ENCODE measurements around the gene KIF13A.
"Not testable (repeated sequence)": the region's sequence is repeated elsewhere in the genome, so short reads cannot be mapped to it uniquely, and the experiment has no call there.

KIF13A gene

DNA sequence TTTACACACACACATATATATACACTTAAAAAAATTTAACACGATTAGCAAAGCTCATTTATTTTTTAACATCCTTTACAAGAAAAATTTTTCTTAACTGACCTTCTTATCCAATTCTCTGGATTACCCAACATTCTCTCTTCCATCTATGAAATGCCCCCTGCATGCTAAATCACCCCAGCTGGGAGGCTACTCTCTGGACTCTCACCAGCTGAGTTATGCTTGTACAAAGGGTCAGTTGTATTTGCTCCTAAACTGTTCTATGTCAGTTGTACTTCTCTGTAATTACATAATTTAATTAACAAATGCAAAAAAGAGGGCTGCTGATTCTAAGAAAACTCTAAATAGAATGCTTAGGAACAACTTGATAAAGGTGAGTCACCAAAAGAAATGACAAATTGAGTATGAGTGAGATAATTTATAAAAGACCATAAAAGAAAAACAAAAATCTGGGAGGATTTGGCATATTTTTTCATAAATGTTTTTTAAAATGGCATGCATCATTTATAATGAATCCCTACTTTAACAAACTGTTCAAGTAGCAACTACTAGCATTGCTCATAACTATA lies 120.5 kb downstream of the KIF13A start:
- Histone ChIP-seq H3K36me3 (ENCODE audit: insufficient read depth, low read length) (no peaks in the 10 kb centered on the region), H3K4me3 (ENCODE audit: low read length) (no peak overlapping the region), H3K9ac (ENCODE audit: low read depth, low read length) (no peak overlapping the region), H3K27ac (ENCODE audit: low read depth, low read length) (no peak overlapping the region), H3K9me3 (ENCODE audit: insufficient read depth, low read depth, low read length) (no peaks in the 10 kb centered on the region), H3K4me1 (ENCODE audit: insufficient read depth, low read length) (0 out of 2 replicates have a peak, but pooled peaks cover 4% of the 10 kb centered on the region), H3K27me3 (ENCODE audit: insufficient read depth, low read length) (no peaks in the 10 kb centered on the region)
- WGBS: 98% methylated on average over 1 of the region's 1 CpG

DNA sequence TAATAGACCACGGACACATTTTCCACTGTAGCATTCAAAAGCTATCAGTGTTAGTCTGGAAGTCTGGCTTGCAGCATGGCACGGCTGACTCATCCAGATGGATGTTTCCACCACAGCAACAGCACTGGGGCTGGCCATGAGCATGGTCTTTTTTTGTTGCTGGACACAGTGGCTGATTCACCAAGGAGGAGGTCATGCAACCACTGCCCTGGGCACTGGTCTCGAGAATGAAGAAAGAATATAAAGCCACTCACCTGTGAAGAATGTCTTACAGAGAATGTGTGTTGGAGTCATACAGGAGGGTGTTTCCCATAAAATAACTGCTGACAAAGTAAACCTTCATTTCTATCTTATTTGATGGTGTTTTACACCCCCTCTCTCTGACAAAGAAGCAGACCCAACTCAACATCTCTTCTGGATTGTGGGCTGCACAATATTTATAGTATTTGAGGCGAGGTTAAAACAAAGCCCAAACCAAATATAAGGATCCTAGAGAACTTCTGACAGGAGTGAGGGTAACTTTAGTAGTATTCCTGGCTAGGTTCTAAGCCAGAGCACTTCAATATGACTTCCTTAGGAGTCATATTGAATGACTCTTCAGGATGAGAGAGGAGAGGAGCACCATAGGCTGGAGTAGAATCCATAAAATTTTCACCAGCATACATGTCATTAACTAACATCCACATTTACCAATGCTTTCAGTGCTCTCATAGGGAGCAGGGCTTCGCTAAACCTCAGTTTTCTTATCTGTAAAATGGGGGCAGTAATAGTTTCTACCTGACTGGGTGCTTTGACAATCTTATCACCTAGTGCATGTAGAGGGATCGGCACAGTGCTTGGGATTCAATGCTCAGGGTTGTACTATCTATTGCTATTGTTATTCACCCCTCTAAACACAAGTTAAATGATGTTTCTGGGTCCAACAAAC lies 121.4 kb downstream of the KIF13A start:
- no peak overlapping the region for H3K9ac ChIP-seq (ENCODE audit: low read depth, low read length)
- H3K36me3 ChIP-seq (ENCODE audit: insufficient read depth, low read length): no peaks in the 10 kb centered on the region
- H3K27ac ChIP-seq (ENCODE audit: low read depth, low read length): no peak overlapping the region
- 0 out of 2 replicates have a peak, but pooled peaks cover 4% of the 10 kb centered on the region for H3K4me1 ChIP-seq (ENCODE audit: insufficient read depth, low read length)
- 96% methylated on average over 5 of the region's 6 CpGs for WGBS
- no peak overlapping the region for H3K4me3 ChIP-seq (ENCODE audit: low read length)
- no peaks in the 10 kb centered on the region for H3K27me3 ChIP-seq (ENCODE audit: insufficient read depth, low read length)
- no peaks in the 10 kb centered on the region for H3K9me3 ChIP-seq (ENCODE audit: insufficient read depth, low read depth, low read length)

DNA sequence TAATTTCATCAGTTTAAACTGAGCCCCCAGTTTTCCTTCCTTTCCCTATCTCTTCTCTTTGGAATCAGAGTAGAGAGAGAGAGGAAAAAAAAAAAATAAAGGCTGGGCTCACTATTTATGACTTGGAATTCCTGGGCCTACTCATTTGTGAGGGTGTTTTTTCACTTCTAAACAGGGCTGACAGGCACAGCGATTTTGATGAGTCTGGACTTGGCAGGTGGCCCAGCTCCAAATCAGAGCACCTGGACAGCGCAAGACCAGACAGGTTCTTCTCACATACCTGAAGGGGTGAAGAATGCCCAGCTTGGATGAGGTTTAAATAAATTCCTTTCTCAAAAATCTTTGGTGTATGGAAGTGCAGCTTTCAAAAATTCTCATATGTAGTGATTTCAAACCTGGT lies 122.2 kb downstream of the KIF13A start:
- H3K4me1 ChIP-seq (ENCODE audit: insufficient read depth, low read length): 0 out of 2 replicates have a peak, but pooled peaks cover 4% of the 10 kb centered on the region
- 90% methylated on average over 2 of the region's 2 CpGs for WGBS
- H3K27ac ChIP-seq (ENCODE audit: low read depth, low read length): no peak overlapping the region
- no peak overlapping the region for H3K4me3 ChIP-seq (ENCODE audit: low read length)
- no peaks in the 10 kb centered on the region for H3K27me3 ChIP-seq (ENCODE audit: insufficient read depth, low read length)
- H3K9ac ChIP-seq (ENCODE audit: low read depth, low read length): no peak overlapping the region
- H3K9me3 ChIP-seq (ENCODE audit: insufficient read depth, low read depth, low read length): no peaks in the 10 kb centered on the region
- no peaks in the 10 kb centered on the region for H3K36me3 ChIP-seq (ENCODE audit: insufficient read depth, low read length)

DNA sequence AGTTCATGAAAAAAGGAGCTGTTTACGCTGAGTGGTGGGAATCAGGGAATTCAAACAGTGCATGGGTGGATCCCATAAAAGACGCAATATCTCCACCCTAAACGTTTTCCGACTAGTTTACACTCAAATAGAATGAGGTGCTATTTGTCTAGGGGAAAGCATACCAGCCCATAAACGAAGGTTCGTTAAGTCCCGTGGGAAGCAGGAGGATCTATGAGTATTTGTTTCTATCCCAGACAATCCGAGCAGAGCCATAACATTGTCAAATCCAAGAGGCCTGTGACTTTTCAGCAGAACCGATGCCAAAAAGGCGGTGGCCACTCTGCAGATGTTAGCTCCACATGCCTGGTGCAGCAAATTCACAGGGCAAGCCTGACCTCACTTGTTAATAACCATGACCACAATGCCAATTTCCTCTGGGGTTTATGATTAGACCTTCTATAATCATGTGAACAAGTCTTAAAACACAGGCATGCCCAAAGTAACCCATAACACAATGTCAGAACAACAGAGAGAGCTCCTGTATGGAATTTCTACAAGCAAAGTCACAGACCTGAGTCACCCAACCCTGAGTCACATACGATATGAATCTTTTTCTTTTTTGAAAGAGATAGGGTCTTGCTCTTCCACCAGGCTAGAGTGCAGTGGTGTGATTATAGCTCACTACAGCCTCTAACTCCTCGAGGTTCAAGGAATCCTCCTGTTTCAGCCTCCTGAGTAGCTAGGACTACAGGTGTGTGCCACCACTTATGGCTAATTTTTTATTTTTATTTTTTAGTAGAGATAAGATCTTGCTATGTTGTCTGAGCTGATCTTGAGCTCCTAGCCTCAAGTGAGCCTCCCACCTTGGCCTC lies 123.3 kb downstream of the KIF13A start:
- no peak overlapping the region for H3K9ac ChIP-seq (ENCODE audit: low read depth, low read length)
- H3K27me3 ChIP-seq (ENCODE audit: insufficient read depth, low read length): no peaks in the 10 kb centered on the region
- no peak overlapping the region for H3K4me3 ChIP-seq (ENCODE audit: low read length)
- no peaks in the 10 kb centered on the region for H3K9me3 ChIP-seq (ENCODE audit: insufficient read depth, low read depth, low read length)
- no peak overlapping the region for H3K27ac ChIP-seq (ENCODE audit: low read depth, low read length)
- no peaks in the 10 kb centered on the region for H3K36me3 ChIP-seq (ENCODE audit: insufficient read depth, low read length)
- H3K4me1 ChIP-seq (ENCODE audit: insufficient read depth, low read length): 0 out of 2 replicates have a peak, but pooled peaks cover 1% of the 10 kb centered on the region
- WGBS: 96% methylated on average over 12 of the region's 12 CpGs

DNA sequence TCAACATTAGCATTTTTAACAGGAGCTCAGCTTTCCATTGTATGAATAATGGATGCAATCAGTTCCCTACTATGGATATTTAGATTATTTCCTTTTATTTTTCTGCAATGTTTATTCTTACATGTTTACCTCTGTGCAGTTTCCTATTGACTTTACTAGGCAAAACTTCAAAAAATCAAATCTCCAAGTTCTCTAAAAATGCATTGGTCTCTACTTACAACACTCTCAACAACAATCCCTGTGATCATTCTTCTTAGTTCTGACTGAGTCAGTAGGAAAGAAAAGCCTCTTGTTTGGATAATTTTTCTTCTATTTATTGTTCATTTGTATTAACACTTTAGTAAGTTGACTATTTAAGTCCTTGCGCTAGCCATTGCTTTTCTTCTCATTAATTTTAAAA lies 126.1 kb downstream of the KIF13A start:
- Histone ChIP-seq H3K27me3 (ENCODE audit: insufficient read depth, low read length) (no peaks in the 10 kb centered on the region), H3K36me3 (ENCODE audit: insufficient read depth, low read length) (no peaks in the 10 kb centered on the region), H3K27ac (ENCODE audit: low read depth, low read length) (no peak overlapping the region), H3K9me3 (ENCODE audit: insufficient read depth, low read depth, low read length) (no peaks in the 10 kb centered on the region), H3K4me3 (ENCODE audit: low read length) (no peak overlapping the region), H3K9ac (ENCODE audit: low read depth, low read length) (no peak overlapping the region), H3K4me1 (ENCODE audit: insufficient read depth, low read length) (no peaks in the 10 kb centered on the region)
- WGBS: no CpG with 5 or more reads among the region's 1 CpG

DNA sequence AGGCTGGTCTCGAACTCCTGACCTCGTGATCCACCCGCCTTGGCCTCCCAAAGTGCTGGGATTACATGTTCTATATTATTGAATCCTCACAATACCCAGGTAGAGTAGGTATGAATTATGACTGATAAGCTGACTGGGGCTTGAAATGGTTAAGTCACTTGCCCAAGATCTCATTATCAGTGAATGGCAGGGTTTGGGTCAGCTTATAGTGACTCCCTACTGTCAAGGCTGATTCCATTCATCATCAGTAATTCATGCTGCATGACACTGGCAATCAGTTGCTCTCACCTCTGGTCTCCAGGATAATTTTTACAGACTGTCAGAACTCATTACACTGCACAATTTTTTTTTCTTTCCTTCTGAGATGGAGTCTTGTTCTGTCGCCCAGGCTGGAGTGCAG lies 127.6 kb downstream of the KIF13A start:
- no peaks in the 10 kb centered on the region for H3K27me3 ChIP-seq (ENCODE audit: insufficient read depth, low read length)
- no peaks in the 10 kb centered on the region for H3K9me3 ChIP-seq (ENCODE audit: insufficient read depth, low read depth, low read length)
- H3K36me3 ChIP-seq (ENCODE audit: insufficient read depth, low read length): peaks cover 5% of the 10 kb centered on the region
- no peak overlapping the region for H3K27ac ChIP-seq (ENCODE audit: low read depth, low read length)
- WGBS: 97% methylated on average over 4 of the region's 4 CpGs
- H3K4me1 ChIP-seq (ENCODE audit: insufficient read depth, low read length): no peaks in the 10 kb centered on the region
- no peak overlapping the region for H3K9ac ChIP-seq (ENCODE audit: low read depth, low read length)
- H3K4me3 ChIP-seq (ENCODE audit: low read length): no peak overlapping the region

DNA sequence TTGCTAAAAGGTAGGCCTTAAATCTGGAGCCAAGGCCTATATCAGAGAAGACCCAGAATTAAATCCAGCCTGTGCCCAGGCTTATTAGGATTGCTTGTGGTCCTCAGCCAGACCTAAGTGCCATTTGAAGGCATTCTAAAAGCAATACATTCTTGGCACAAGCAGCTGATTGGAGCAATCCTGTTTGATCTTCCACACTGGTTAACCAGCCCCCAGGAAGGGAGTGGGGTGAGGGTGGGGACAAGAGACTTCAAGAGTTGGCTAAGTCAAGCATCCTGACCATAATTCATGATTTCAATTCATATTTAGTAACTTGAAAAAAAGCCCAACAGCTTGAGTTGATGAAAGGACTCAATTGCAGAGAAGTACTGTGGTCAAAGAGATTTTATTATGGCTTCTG lies 128.9 kb downstream of the KIF13A start:
- H3K4me3 ChIP-seq (ENCODE audit: low read length): no peak overlapping the region
- H3K9ac ChIP-seq (ENCODE audit: low read depth, low read length): no peak overlapping the region
- H3K27ac ChIP-seq (ENCODE audit: low read depth, low read length): no peak overlapping the region
- no peaks in the 10 kb centered on the region for H3K9me3 ChIP-seq (ENCODE audit: insufficient read depth, low read depth, low read length)
- no peaks in the 10 kb centered on the region for H3K27me3 ChIP-seq (ENCODE audit: insufficient read depth, low read length)
- H3K4me1 ChIP-seq (ENCODE audit: insufficient read depth, low read length): no peaks in the 10 kb centered on the region
- H3K36me3 ChIP-seq (ENCODE audit: insufficient read depth, low read length): peaks cover 5% of the 10 kb centered on the region

DNA sequence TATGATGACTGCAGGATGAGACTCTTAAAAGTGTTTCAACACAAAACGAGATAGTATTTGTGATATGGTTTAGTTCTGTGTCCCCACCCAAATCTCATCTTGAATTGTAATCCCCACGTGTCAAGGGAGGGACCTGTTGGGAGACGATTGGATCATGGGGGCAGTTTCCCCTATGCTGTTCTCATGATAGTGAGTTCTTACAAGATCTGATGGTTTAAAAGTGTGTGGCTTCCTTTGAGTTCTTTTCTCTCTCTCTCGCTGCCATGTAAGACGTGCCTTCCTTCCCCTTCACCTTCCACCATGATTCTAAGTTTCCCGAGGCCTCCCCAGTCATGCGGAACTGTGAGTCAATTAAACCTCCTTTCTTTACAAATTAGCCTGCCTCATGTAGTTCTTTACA lies 130.2 kb downstream of the KIF13A start:
- not testable (repeated sequence) for H3K9ac ChIP-seq (ENCODE audit: low read depth, low read length); H3K9me3 ChIP-seq (ENCODE audit: insufficient read depth, low read depth, low read length); H3K4me3 ChIP-seq (ENCODE audit: low read length); H3K4me1 ChIP-seq (ENCODE audit: insufficient read depth, low read length); H3K27me3 ChIP-seq (ENCODE audit: insufficient read depth, low read length); H3K36me3 ChIP-seq (ENCODE audit: insufficient read depth, low read length); H3K27ac ChIP-seq (ENCODE audit: low read depth, low read length)
- 90% methylated on average over 7 of the region's 7 CpGs for WGBS

DNA sequence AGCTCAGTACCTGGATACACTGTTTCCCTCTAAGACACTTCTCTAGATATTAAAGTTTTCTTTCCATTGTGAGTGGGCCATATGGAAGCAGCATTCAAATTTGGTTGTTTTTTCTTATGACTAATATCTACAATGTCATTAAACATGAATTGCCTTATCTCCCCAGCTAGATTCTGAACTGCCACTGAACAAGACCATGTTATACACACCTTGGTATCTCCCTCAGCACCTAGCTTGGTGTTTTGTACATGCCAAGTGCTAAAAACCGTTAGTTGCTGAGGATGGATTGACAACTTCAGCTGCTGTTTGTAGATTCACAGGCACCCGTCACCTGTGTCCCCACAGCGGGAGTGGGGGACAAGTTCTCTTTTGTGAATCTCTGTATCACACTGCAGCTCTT lies 131.1 kb downstream of the KIF13A start:
- Histone ChIP-seq H3K27ac (ENCODE audit: low read depth, low read length) (no peak overlapping the region), H3K4me3 (ENCODE audit: low read length) (no peak overlapping the region), H3K9me3 (ENCODE audit: insufficient read depth, low read depth, low read length) (no peaks in the 10 kb centered on the region), H3K4me1 (ENCODE audit: insufficient read depth, low read length) (no peaks in the 10 kb centered on the region), H3K27me3 (ENCODE audit: insufficient read depth, low read length) (no peaks in the 10 kb centered on the region), H3K9ac (ENCODE audit: low read depth, low read length) (no peak overlapping the region), H3K36me3 (ENCODE audit: insufficient read depth, low read length) (peaks cover 10% of the 10 kb centered on the region)
- WGBS: 95% methylated on average over 3 of the region's 3 CpGs

DNA sequence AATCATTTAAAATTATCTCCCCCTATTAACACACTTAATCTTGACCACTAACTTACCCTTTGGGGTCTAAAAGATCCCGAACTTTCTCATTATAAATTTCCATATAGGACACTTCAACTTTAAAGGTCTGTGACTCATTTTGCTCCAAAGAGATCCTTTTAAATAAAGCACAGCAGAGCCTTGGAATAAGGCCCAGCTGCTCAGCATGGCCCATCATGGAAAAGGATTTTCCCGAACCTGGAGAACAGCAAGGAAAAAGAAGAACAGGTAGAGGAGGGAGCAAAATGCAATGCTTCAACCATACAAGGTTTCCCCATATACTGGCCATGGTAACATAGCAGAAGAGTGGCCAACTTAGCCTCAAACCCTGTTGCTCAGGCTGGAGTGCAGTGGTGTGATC lies 132.1 kb downstream of the KIF13A start:
- peaks cover 12% of the 10 kb centered on the region for H3K36me3 ChIP-seq (ENCODE audit: insufficient read depth, low read length)
- H3K4me1 ChIP-seq (ENCODE audit: insufficient read depth, low read length): no peaks in the 10 kb centered on the region

DNA sequence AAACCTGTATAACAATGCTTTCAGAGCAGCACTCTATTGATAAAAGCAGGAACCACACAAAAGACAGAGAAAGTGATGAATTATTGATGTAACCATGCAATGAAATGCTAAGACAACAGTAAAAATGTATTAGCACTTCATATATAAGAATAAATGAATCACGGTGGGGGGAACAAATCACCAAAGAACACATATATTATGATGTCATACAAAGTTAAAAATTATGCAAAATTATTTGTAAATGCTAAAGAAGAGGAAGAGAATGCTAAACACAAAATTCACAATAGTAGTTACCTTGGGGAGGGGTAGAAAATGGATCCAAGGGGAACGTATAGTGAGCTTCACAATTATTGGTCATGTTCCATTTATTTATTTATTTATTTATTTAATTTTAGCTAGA lies 133.9 kb downstream of the KIF13A start:
- no peaks in the 10 kb centered on the region for H3K4me1 ChIP-seq (ENCODE audit: insufficient read depth, low read length)
- no peaks in the 10 kb centered on the region for H3K9me3 ChIP-seq (ENCODE audit: insufficient read depth, low read depth, low read length)
- H3K27ac ChIP-seq (ENCODE audit: low read depth, low read length): no peak overlapping the region
- H3K4me3 ChIP-seq (ENCODE audit: low read length): no peak overlapping the region
- no CpG with 5 or more reads among the region's 2 CpGs for WGBS
- H3K27me3 ChIP-seq (ENCODE audit: insufficient read depth, low read length): no peaks in the 10 kb centered on the region
- H3K9ac ChIP-seq (ENCODE audit: low read depth, low read length): no peak overlapping the region
- H3K36me3 ChIP-seq (ENCODE audit: insufficient read depth, low read length): peaks cover 30% of the 10 kb centered on the region

More for the DNA sequence above, 132.1 kb downstream of the KIF13A start:
- Histone ChIP-seq H3K9me3 (ENCODE audit: insufficient read depth, low read depth, low read length) (no peaks in the 10 kb centered on the region), H3K4me3 (ENCODE audit: low read length) (no peak overlapping the region), H3K9ac (ENCODE audit: low read depth, low read length) (no peak overlapping the region), H3K27me3 (ENCODE audit: insufficient read depth, low read length) (no peaks in the 10 kb centered on the region), H3K27ac (ENCODE audit: low read depth, low read length) (no peak overlapping the region)
- 94% methylated on average over 2 of the region's 2 CpGs for WGBS

Measured in HUES64 (cell line).